ENCODE data around the gene VARS1. TPM values are rescaled to one million over a fixed set of nuclear protein-coding genes. Genes with fewer than 3 reads are reported as not detected.
"Not testable (repeated sequence)": the region's sequence is repeated elsewhere in the genome, so short reads cannot be mapped to it uniquely, and the experiment has no call there.

Gene VARS1
- total RNA-seq, 2 experiments from 2014 or later: 147 to 169 TPM

DNA sequence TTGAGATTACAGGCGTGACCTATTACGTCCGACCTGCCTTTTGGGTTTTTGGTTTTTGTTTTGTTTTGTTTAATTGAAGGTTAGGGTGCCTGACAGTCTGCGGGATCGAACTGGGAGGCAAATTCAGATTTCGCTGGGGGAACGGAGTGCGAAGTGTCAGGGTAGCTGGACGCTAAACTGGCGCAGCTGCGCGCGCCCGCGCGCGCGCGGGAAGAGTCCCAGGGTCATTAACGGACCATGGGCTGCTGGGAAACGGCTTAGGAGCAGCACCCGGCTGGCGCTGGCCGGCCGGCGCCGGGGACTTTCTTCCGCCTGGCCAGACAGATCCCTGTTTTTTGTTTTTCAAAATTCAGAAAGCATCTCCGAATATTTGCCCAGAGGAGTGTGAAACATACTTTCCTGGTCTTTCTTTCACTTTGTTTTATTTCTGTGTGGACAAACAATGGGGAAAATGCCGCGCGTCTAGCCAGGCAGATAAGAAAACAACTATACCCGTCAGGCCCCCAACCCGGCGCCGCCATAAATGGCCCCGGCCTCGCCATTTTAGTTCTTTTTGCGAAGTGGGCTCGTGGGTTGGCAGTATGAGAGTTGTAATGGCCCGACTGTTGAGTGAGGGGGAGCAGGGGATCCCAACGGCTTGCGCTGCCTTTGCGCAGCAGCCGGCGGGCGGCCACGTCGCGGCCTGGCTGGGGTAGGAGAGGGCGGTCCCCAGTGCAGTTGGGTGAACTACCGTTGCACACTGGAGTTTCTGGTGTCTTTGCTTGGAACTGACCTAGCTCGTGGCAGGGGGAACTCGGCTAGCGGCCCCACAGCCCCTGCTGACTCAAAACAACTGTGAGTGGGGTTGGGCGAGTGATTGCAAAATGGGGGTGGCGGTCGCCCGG is 39.1 kb upstream of the VARS1 start:
- DNase-seq: peak; percentile 85
- Mint-ChIP-seq H3K4me3 (peak overlapping the region; percentile 90), H3K9me3 (ENCODE audit: low read depth) (no peaks in the 10 kb centered on the region), H3K27me3 (no peaks in the 10 kb centered on the region), H3K36me3 (ENCODE audit: low read depth) (peaks cover 60% of the 10 kb centered on the region), H3K27ac (peak overlapping the region; percentile 95), H3K4me1 (peaks cover 40% of the 10 kb centered on the region)
- ChIA-PET POLR2A (interaction anchor here (0.6 to 1.7 kb wide), 5 partner anchors 28 to 294 kb away, joined by 3 to 8 read pairs (median 5); partner anchors contain the start of genes ATF6B, GPANK1, LSM2 and NEU1), CTCF (interaction anchor here (0.6 to 1.2 kb wide), 4 partner anchors 28 to 179 kb away, joined by 3 to 7 read pairs (median 4); partner anchors contain the start of genes APOM, LSM2 and NEU1)
- intact Hi-C loops (cut with DNase I, micrococcal nuclease): loop anchor here (1.0 to 5.0 kb wide), 13 partner anchors 28 to 288 kb away; partner anchors contain the start of genes ATP6V1G2 (in 2 of the 2), EHMT2 (in 2 of the 2), NFKBIL1 (in 2 of the 2) and ABHD16A (in 1 of the 2)
- peak; percentile 63 for ATAC-seq

GRCh38 chr6:31831350-31832215 is 36.0 kb upstream of the VARS1 start:
- Mint-ChIP-seq H3K9me3 (ENCODE audit: low read depth) (no peaks in the 10 kb centered on the region), H3K36me3 (ENCODE audit: low read depth) (peaks cover 33% of the 10 kb centered on the region), H3K27ac (peak overlapping the region; percentile 58), H3K4me3 (peak overlapping the region; percentile 89), H3K4me1 (peaks cover 22% of the 10 kb centered on the region), H3K27me3 (no peaks in the 10 kb centered on the region)
- DNase-seq (no peak), ATAC-seq (no peak)
- ChIA-PET CTCF (interaction anchor here (0.5 to 4.2 kb wide), 12 partner anchors 22 to 1505 kb away, joined by 3 to 23 read pairs (median 3); partner anchors contain the start of genes LSM2 and VARS1), POLR2A (interaction anchor here (0.5 kb wide), 1 partner anchor 17 kb away, joined by 4 read pairs; no protein-coding TSS in a partner anchor)
- intact Hi-C loops (cut with DNase I, micrococcal nuclease): loop anchor here in 1 of 2 experiments (2.0 to 5.0 kb wide), 2 partner anchors 151 to 284 kb away; partner anchors contain the start of genes ATP6V1G2, LY6G5C and NFKBIL1

DNA sequence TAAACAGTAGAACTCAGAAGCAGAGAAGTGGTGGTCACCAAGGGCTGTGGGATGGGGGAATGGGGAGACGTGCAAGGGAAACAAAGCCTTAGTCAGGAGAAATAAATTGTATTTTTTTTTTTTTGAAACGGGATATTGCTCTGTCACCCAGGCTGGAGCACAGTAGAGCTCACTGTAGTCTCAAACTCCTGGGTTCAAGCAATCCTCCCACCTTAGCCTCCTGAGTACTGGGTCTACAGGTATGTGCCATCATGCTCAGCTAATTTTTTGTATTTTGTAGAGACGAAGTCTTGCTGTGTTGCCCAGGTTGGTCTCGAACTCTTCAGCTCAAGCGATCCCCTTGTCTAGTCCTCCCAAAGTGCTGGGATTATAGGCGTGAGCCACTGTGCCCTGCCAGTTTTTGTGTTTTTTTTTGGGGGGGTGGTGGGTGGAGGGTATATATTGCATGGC is 35.4 kb upstream of the VARS1 start:
- H3K4me3 Mint-ChIP-seq: peak overlapping the region; percentile 89
- DNase-seq (no peak), ATAC-seq (no peak)
- H3K27ac Mint-ChIP-seq: peak overlapping the region; percentile 85
- H3K9me3 Mint-ChIP-seq (ENCODE audit: low read depth): no peaks in the 10 kb centered on the region
- peaks cover 24% of the 10 kb centered on the region for H3K4me1 Mint-ChIP-seq
- peaks cover 26% of the 10 kb centered on the region for H3K36me3 Mint-ChIP-seq (ENCODE audit: low read depth)
- ChIA-PET CTCF (interaction anchor here (0.5 to 4.2 kb wide), 21 partner anchors 10 to 1505 kb away, joined by 3 to 23 read pairs (median 4); partner anchors contain the start of genes C6orf47, DDAH2, LSM2 and VARS1), POLR2A (interaction anchor here (0.5 to 0.6 kb wide), 2 partner anchors 17 to 34 kb away, joined by 4 to 5 read pairs; no protein-coding TSS in a partner anchor)
- intact Hi-C loops (cut with DNase I, micrococcal nuclease): loop anchor here (1.0 to 5.0 kb wide), 3 partner anchors 150 to 284 kb away; partner anchors contain the start of genes ATP6V1G2 (in 1 of the 2), LY6G5C (in 1 of the 2) and NFKBIL1 (in 1 of the 2)
- H3K27me3 Mint-ChIP-seq: no peaks in the 10 kb centered on the region

- H3K36me3 Mint-ChIP-seq (ENCODE audit: low read depth): peaks cover 17% of the 10 kb centered on the region
- H3K27me3 Mint-ChIP-seq: no peaks in the 10 kb centered on the region
- POLR2A ChIA-PET: interaction anchor here (1.2 to 1.4 kb wide), 2 partner anchors 17 to 102 kb away, joined by 3 read pairs; no protein-coding TSS in a partner anchor
- no peaks in the 10 kb centered on the region for H3K9me3 Mint-ChIP-seq (ENCODE audit: low read depth)
- CTCF ChIA-PET: interaction anchor here (0.6 to 4.2 kb wide), 28 partner anchors 9 to 1134 kb away, joined by 3 to 23 read pairs (median 4); partner anchors contain the start of genes ABHD16A, DDAH2, LSM2 and LY6G6F
- peak overlapping the region; percentile 85 for H3K27ac Mint-ChIP-seq
- ATAC-seq: no peak
- H3K4me1 Mint-ChIP-seq: peaks cover 34% of the 10 kb centered on the region
- peak overlapping the region; percentile 89 for H3K4me3 Mint-ChIP-seq
- intact Hi-C loops (cut with DNase I, micrococcal nuclease): loop anchor here (1.0 to 5.0 kb wide), 3 partner anchors 149 to 282 kb away; partner anchors contain the start of genes ATP6V1G2 (in 1 of the 2), LY6G5C (in 1 of the 2) and NFKBIL1 (in 1 of the 2)
- DNase-seq: no peak
Observed at GRCh38 chr6:31829633-31830283, 34.2 kb upstream of the VARS1 start.

DNA sequence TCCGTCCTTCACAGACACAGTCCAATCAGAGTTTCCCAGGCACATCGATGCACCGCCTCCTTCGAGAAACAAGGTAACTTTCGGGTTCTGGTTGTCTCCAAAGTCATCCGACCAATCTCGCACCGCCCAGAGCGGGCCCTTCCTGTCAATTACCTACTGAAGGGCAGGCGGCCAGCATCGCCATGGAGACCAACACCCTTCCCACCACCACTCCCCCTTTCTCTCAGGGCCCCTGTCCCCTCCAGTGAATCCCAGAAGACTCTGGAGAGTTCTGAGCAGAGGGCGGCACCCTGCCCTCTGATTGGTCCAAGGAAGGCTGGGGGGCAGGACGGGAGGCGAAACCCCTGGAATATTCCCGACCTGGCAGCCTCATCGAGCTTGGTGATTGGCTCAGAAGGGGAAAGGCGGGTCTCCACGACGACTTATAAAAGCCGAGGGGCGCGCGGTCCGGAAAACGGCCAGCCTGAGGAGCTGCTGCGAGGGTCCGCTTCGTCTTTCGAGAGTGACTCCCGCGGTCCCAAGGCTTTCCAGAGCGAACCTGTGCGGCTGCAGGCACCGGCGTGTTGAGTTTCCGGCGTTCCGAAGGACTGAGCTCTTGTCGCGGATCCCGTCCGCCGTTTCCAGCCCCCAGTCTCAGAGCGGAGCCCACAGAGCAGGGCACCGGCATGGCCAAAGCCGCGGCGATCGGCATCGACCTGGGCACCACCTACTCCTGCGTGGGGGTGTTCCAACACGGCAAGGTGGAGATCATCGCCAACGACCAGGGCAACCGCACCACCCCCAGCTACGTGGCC is 31.9 kb upstream of the VARS1 start, which contains the start of gene HSPA1B:
TSS of gene HSPA1B (plus strand) at position 453 of the 794 bp plus-strand sequence. CDS start at position 666, 213 bp downstream.
- POLR2A ChIA-PET: interaction anchor here (0.8 to 1.9 kb wide), 10 partner anchors 9 to 286 kb away, joined by 3 to 20 read pairs (median 4); partner anchors contain the start of genes BAG6, DDX39B, LSM2 and NEU1

GRCh38 chr6:31826793-31827285 is 31.3 kb upstream of the VARS1 start:
- Mint-ChIP-seq H3K36me3 (ENCODE audit: low read depth) (peaks cover 17% of the 10 kb centered on the region), H3K4me1 (peaks cover 46% of the 10 kb centered on the region), H3K4me3 (peak overlapping the region; percentile 77), H3K27ac (peak overlapping the region; percentile 92), H3K27me3 (no peaks in the 10 kb centered on the region), H3K9me3 (ENCODE audit: low read depth) (no peaks in the 10 kb centered on the region)
- intact Hi-C loops (cut with DNase I, micrococcal nuclease): loop anchor here (1.0 to 2.0 kb wide), 11 partner anchors 14 to 368 kb away; partner anchors contain the start of genes DDAH2 (in 2 of the 2), ABHD16A (in 1 of the 2), BAG6 (in 1 of the 2) and CLIC1 (in 1 of the 2)
- DNase-seq: peak; percentile 61
- ChIA-PET POLR2A (interaction anchor here (0.8 to 1.9 kb wide), 11 partner anchors 10 to 285 kb away, joined by 3 to 20 read pairs (median 4); partner anchors contain the start of genes BAG6, DDX39B, LSM2 and LY6G5C), CTCF (interaction anchor here (0.6 to 1.4 kb wide), 13 partner anchors 12 to 162 kb away, joined by 3 to 5 read pairs (median 3); partner anchors contain the start of genes ABHD16A, GPANK1, LSM2 and NEU1)
- ATAC-seq: peak; percentile 10

More for the DNA sequence above, 31.9 kb upstream of the VARS1 start, which contains the start of gene HSPA1B:
- Mint-ChIP-seq H3K36me3 (ENCODE audit: low read depth) (peaks cover 17% of the 10 kb centered on the region), H3K4me3 (peak within 1 kb of the TSS; percentile 77), H3K9me3 (ENCODE audit: low read depth) (no peaks in the 10 kb centered on the region), H3K4me1 (peaks cover 43% of the 10 kb centered on the region), H3K27me3 (no peaks in the 10 kb centered on the region), H3K27ac (peak within 1 kb of the TSS; percentile 92)
- CTCF ChIA-PET: interaction anchor here (0.6 to 1.4 kb wide), 11 partner anchors 12 to 178 kb away, joined by 3 to 5 read pairs (median 4); partner anchors contain the start of genes ABHD16A, GPANK1 and NEU1
- peak; percentile 97 for DNase-seq
- intact Hi-C loops (cut with DNase I, micrococcal nuclease): loop anchor here (1.0 to 2.0 kb wide), 11 partner anchors 15 to 367 kb away; partner anchors contain the start of genes DDAH2 (in 2 of the 2), ABHD16A (in 1 of the 2), BAG6 (in 1 of the 2) and CLIC1 (in 1 of the 2)
- peak; percentile 83 for ATAC-seq

DNA sequence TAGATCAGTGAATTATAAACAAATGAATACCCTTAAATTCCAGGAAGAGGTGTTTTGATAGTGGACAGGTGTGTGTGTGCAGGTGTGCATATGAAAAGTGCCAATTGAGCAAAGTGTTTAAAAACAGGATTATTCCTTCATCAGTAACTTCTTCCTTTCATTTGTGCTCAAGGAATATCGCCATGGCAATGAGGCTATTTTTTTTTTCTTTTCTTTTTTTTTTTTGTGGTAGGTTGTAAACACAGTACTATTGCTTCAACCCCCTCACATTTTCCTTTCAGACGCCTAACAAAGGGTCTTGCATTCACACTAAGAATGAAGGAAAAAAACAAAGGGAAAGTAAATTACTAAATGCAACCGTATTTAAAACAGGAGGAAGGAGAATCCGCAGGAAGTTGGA is 30.0 kb upstream of the VARS1 start:
- ChIA-PET POLR2A (interaction anchor here (0.8 to 1.0 kb wide), 2 partner anchors 145 to 160 kb away, joined by 3 to 4 read pairs; partner anchors contain the start of genes GPANK1 and LY6G5C), CTCF (interaction anchor here (1.0 to 1.4 kb wide), 3 partner anchors 19 to 56 kb away, joined by 3 to 5 read pairs (median 4); partner anchors contain the start of genes LSM2 and VARS1)
- DNase-seq: no peak
- Mint-ChIP-seq H3K4me3 (peak overlapping the region; percentile 77), H3K27ac (peak overlapping the region; percentile 52), H3K36me3 (ENCODE audit: low read depth) (peaks cover 8% of the 10 kb centered on the region), H3K27me3 (no peaks in the 10 kb centered on the region), H3K4me1 (peaks cover 48% of the 10 kb centered on the region), H3K9me3 (ENCODE audit: low read depth) (no peaks in the 10 kb centered on the region)
- ATAC-seq: no peak
- intact Hi-C loops (cut with DNase I, micrococcal nuclease): no loop called here

- not testable (repeated sequence) for H3K36me3 Mint-ChIP-seq (ENCODE audit: low read depth); ATAC-seq; H3K9me3 Mint-ChIP-seq (ENCODE audit: low read depth); H3K27me3 Mint-ChIP-seq; DNase-seq
- Mint-ChIP-seq H3K4me3 (peak overlapping the region; percentile 16), H3K27ac (peak overlapping the region; percentile 21), H3K4me1 (peaks cover 55% of the 10 kb centered on the region)
- ChIA-PET POLR2A (interaction anchor here (0.9 kb wide), 1 partner anchor 81 kb away, joined by 3 read pairs; no protein-coding TSS in a partner anchor), CTCF (interaction anchor here (0.7 to 2.8 kb wide), 5 partner anchors 8 to 243 kb away, joined by 3 to 12 read pairs (median 4); partner anchors contain the start of genes BAG6, HSPA1A, HSPA1L and LSM2)
- intact Hi-C loops (cut with DNase I, micrococcal nuclease): loop anchor here (5.0 kb wide), 2 partner anchors 156 to 246 kb away; partner anchors contain the start of genes CSNK2B (in 1 of the 2), LY6G5B (in 1 of the 2) and TNF (in 1 of the 2)
Observed at GRCh38 chr6:31823592-31824196, 28.1 kb upstream of the VARS1 start.
